Loucy (cell line): ENCODE measurements around the gene TGFBI.

Experiments used
- CTCF ChIP-seq: fragments of 200-600 bp; sonication (generic); conservative IDR thresholded peaks from 2 replicates; pipeline ENCODE4 v1.5.1; 2014; ENCODE audit warnings: mild to moderate bottlenecking, antibody characterized with exemption, low read length
- EZH2phosphoT487 ChIP-seq: fragments of 200-600 bp; IDR thresholded peaks from 2 replicates; pipeline ENCODE4 v1.6.1; 2018; ENCODE audit warnings: antibody characterized with exemption, mild to moderate bottlenecking, moderate library complexity, borderline replicate concordance

- TF ChIP-seq EZH2phosphoT487 (no peak), CTCF (peak; percentile 83)
These were observed 53.8 kb downstream of the TGFBI start for GRCh38 chr5:136082390-136083193.
